ENCODE results near the gene PITPNM1. TPM values are rescaled to one million over a fixed set of nuclear protein-coding genes. Genes with fewer than 3 reads are reported as not detected.
A peak's percentile ranks its signal among the peaks of the same experiment; 100 is the strongest.

Gene PITPNM1
- total and polyA plus RNA-seq, 12 donors, result 16.4 to 146 (median 53.3) TPM

DNA sequence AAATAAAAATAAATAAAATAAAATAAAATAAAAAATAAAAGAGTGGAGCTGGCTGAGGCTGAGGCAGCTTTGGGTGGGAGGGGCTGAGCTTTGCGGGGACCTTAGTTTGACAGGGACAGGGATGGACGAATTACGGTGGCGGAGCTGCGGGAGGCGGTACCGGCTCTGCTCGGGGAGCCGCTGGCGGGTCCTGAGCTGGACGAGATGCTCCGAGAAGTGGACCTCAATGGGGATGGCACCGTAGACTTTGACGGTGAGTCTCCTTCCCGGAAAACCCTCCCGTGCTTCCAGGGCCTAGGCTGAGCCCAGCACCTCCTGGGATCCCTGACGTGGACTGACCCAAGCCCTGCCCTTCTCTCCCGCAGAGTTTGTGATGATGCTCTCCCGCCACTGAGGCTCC, 46.9 kb downstream of the PITPNM1 start:
- Histone ChIP-seq H3K27me3 (no peaks in the 10 kb centered on the region), H3K36me3 (replicated peaks in 1 of 2) (no peaks in the 10 kb centered on the region), H3K9me3 (replicated peaks in 1 of 3) (no peaks in the 10 kb centered on the region), H3K4me3 (no peak overlapping the region), H3K27ac (no peak overlapping the region), H3K4me1 (replicated peaks in 1 of 2) (peaks cover under 1% of the 10 kb centered on the region in 2 donors)
- intact Hi-C loops (cut with DNase I), result no loop called here
- no peak for DNase-seq
- 84 to 91% (median 86%) methylated on average over 14 to 19 of the region's 19 CpGs for WGBS, 4 donors
- TF ChIP-seq, protein P1, sequence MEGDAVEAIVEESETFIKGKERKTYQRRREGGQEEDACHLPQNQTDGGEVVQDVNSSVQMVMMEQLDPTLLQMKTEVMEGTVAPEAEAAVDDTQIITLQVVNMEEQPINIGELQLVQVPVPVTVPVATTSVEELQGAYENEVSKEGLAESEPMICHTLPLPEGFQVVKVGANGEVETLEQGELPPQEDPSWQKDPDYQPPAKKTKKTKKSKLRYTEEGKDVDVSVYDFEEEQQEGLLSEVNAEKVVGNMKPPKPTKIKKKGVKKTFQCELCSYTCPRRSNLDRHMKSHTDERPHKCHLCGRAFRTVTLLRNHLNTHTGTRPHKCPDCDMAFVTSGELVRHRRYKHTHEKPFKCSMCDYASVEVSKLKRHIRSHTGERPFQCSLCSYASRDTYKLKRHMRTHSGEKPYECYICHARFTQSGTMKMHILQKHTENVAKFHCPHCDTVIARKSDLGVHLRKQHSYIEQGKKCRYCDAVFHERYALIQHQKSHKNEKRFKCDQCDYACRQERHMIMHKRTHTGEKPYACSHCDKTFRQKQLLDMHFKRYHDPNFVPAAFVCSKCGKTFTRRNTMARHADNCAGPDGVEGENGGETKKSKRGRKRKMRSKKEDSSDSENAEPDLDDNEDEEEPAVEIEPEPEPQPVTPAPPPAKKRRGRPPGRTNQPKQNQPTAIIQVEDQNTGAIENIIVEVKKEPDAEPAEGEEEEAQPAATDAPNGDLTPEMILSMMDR (IDR thresholded peaks at IDR 0.05), result no peak

DNA sequence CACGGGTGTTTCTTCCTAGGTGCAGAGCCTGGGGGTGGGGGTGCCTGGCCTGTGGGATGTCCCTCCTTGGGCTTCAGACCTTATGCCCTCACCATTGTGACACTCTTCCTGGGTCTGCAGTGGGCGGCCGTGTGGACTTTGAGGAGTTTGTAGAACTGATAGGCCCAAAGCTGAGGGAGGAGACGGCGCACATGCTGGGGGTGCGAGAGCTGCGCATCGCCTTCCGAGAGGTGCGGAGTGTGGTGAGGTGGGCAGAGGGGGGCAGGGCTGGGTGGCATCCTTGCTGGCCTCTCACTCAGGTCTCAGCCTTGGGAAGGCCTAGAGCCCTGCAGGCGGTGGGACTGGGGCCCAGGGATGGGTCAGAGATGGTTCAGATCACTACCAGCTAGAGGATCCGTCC, 47.7 kb downstream of the PITPNM1 start:
- H3K27ac ChIP-seq, result no peak overlapping the region
- no peaks in the 10 kb centered on the region for H3K27me3 ChIP-seq
- peak in 1 of 7 donors; percentile 15 for DNase-seq
- no peaks in the 10 kb centered on the region for H3K36me3 ChIP-seq (replicated peaks in 1 of 2)
- intact Hi-C loops (cut with DNase I), result no loop called here
- no peaks in the 10 kb centered on the region for H3K4me1 ChIP-seq (replicated peaks in 1 of 2)
- WGBS, 4 donors, result 89 to 96% (median 91%) methylated on average over 12 of the region's 12 CpGs
- H3K9me3 ChIP-seq (replicated peaks in 1 of 3), result no peaks in the 10 kb centered on the region
- TF ChIP-seq, protein P1 (IDR thresholded peaks at IDR 0.05), result no peak
- no peak for TF ChIP-seq POLR2A (IDR thresholded peaks at IDR 0.05)
- H3K4me3 ChIP-seq, result no peak overlapping the region

DNA sequence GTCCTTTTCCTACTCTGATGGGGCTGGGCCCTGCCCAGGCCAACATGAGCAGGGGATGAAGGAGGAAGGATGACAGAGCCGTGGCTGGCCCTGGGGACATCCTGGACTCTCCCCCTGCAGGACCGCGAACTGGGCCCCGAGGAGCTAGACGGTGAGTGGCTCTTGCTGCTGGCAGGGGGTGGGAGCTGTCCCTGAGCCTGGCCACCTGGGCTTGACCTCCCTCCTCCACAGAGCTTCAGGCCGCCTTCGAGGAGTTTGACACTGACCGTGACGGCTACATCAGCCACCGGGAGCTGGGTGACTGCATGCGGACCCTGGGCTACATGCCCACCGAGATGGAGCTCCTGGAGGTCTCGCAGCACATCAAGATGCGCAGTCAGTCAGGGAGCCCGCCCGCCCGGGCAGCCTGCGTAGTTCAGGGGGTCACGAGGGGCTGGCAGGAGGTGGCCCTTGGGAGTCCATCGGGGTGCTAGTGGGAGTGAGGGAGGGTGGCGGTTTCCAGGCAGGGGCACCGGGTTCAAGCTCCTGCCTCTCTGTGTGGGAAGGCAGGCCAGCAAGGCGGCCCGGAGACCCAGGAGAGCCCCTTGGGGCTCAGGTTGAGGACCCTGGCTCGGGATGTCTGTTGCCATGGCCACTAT, 49.0 kb downstream of the PITPNM1 start:
- H3K27ac ChIP-seq, result no peak overlapping the region
- TF ChIP-seq, protein P1 (IDR thresholded peaks at IDR 0.05), result no peak
- no peak for TF ChIP-seq POLR2A (IDR thresholded peaks at IDR 0.05)
- 80 to 86% (median 83%) methylated on average over 10 to 25 of the region's 25 CpGs for WGBS, 4 donors
- peak in 1 of 7 donors; percentile 18 for DNase-seq
- intact Hi-C loops (cut with DNase I), result no loop called here
- H3K4me1 ChIP-seq (replicated peaks in 1 of 2), result no peaks in the 10 kb centered on the region
- no peak overlapping the region for H3K4me3 ChIP-seq
- H3K9me3 ChIP-seq (replicated peaks in 1 of 3), result no peaks in the 10 kb centered on the region
- no peaks in the 10 kb centered on the region for H3K27me3 ChIP-seq
- H3K36me3 ChIP-seq (replicated peaks in 1 of 2), result no peaks in the 10 kb centered on the region

DNA sequence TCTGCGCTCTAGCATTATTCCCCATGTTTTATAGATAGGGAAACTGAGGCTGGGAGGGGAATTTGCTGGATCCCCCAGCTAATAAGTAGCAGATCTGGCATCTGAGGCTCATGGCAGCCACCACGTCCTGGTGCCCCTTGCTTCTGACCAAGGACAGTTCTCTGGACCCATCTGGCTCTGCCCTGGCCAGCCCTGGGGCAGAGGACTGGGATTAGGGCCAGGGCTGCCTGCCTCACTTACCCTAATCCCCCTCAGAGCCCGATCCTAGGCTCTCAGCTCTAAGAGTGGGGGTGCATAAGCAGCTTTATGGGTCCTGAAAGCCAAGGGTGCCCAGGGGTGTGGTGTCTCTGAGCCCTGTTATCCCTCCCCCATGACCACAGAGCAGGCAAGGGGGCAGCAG, 50.1 kb downstream of the PITPNM1 start, which contains the start of gene CABP4:
TSS of gene CABP4 (plus strand) at position 301 of the 400 bp plus-strand sequence. CDS start at position 371, 70 bp downstream.
- no peaks in the 10 kb centered on the region for H3K27me3 ChIP-seq
- TF ChIP-seq, protein P1 (IDR thresholded peaks at IDR 0.05), result no peak
- TF ChIP-seq POLR2A (IDR thresholded peaks at IDR 0.05), result no peak
- no peak within 1 kb of the TSS for H3K27ac ChIP-seq
- DNase-seq, result no peak
- H3K4me3 ChIP-seq, result no peak within 1 kb of the TSS
- no peaks in the 10 kb centered on the region for H3K9me3 ChIP-seq (replicated peaks in 1 of 3)
- intact Hi-C loops (cut with DNase I), result no loop called here
- H3K4me1 ChIP-seq (replicated peaks in 1 of 2), result no peaks in the 10 kb centered on the region
- 79 to 100% (median 88%) methylated on average over 1 to 3 of the region's 3 CpGs for WGBS, 4 donors
- H3K36me3 ChIP-seq (replicated peaks in 1 of 2), result no peaks in the 10 kb centered on the region

Measured in adrenal gland (tissue), 12 donors.